ENCODE results near the gene OR7G1. TPM values are rescaled to one million over a fixed set of nuclear protein-coding genes. Genes with fewer than 3 reads are reported as not detected.
"Not testable (repeated sequence)": the region's sequence is repeated elsewhere in the genome, so short reads cannot be mapped to it uniquely, and the experiment has no call there.

Gene OR7G1
- polyA plus RNA-seq, 1 donor (not counting 4 experiments of a cell fraction or from before 2014, with no cell fraction given): not detected

GRCh38 chr19:9073806-9074205, 41.8 kb downstream of the OR7G1 start:
- no peak overlapping the region for H3K4me3 ChIP-seq (ENCODE audit: control insufficient read depth in 2 of 3, extremely low read depth in 1 of 3, insufficient read depth in 2 of 3, low read depth in 1 of 3, low read length in 3 of 3)
- H3K4me1 ChIP-seq (ENCODE audit: control insufficient read depth, extremely low read depth, insufficient read depth, low read length): peaks cover 10% of the 10 kb centered on the region
- H3K36me3 ChIP-seq (ENCODE audit: control insufficient read depth in 2 of 2, extremely low read depth in 1 of 2, insufficient read depth in 2 of 2, low read length in 2 of 2): no peaks in the 10 kb centered on the region
- H3K79me2 ChIP-seq (ENCODE audit: control insufficient read depth, insufficient read depth, low read length): no peaks in the 10 kb centered on the region
- H2AFZ ChIP-seq (ENCODE audit: control insufficient read depth, low read length): no peak overlapping the region
- FAIRE-seq (no peak), DNase-seq (ENCODE audit: low read depth, low spot score) (no peak)
- H3K27me3 ChIP-seq (ENCODE audit: control insufficient read depth, extremely low read depth, insufficient read depth, low read length): no peaks in the 10 kb centered on the region
- no peaks in the 10 kb centered on the region for H3K9me1 ChIP-seq (ENCODE audit: control insufficient read depth, extremely low read depth, insufficient read depth, low read length)
- no peaks in the 10 kb centered on the region for H3K9me3 ChIP-seq (ENCODE audit: control insufficient read depth, low read depth, low read length)
- no peaks in the 10 kb centered on the region for H4K20me1 ChIP-seq (ENCODE audit: control insufficient read depth, extremely low read depth, insufficient read depth, low read length)
- dilution Hi-C loops (cut with MboI; ENCODE audit: extremely low pct_ligation_motif_present, low sequenced_read_pairs): no loop called here
- no peak overlapping the region for H3K9ac ChIP-seq (ENCODE audit: control insufficient read depth, extremely low read depth, insufficient read depth, low read length)
- TF ChIP-seq CTCF (optimal IDR thresholded peaks at IDR 0.05 in 1 of 3, IDR thresholded peaks at IDR 0.05 in 1 of 3, conservative IDR thresholded peaks at IDR 0.05 in 1 of 3; ENCODE audit: extremely low read depth in 1 of 3, insufficient read depth in 2 of 3, low read length in 3 of 3): no peak
- no peak for TF ChIP-seq EZH2 (IDR thresholded peaks at IDR 0.05; ENCODE audit: low read length)
- H3K4me2 ChIP-seq (ENCODE audit: control insufficient read depth, extremely low read depth, insufficient read depth, low read depth, low read length): no peak overlapping the region
- H3K27ac ChIP-seq (ENCODE audit: control insufficient read depth, insufficient read depth, low read length): no peak overlapping the region

GRCh38 chr19:9071720-9072119, 43.8 kb downstream of the OR7G1 start:
- H3K4me1 ChIP-seq (ENCODE audit: control insufficient read depth, extremely low read depth, insufficient read depth, low read length): peaks cover 10% of the 10 kb centered on the region

GRCh38 chr19:9070066-9070465, 45.5 kb downstream of the OR7G1 start:
- Histone ChIP-seq H3K36me3 (ENCODE audit: control insufficient read depth in 2 of 2, extremely low read depth in 1 of 2, insufficient read depth in 2 of 2, low read length in 2 of 2) (no peaks in the 10 kb centered on the region), H3K4me1 (ENCODE audit: control insufficient read depth, extremely low read depth, insufficient read depth, low read length) (peaks cover 4% of the 10 kb centered on the region), H3K9ac (ENCODE audit: control insufficient read depth, extremely low read depth, insufficient read depth, low read length) (no peak overlapping the region), H3K4me2 (ENCODE audit: control insufficient read depth, extremely low read depth, insufficient read depth, low read depth, low read length) (no peak overlapping the region), H3K79me2 (ENCODE audit: control insufficient read depth, insufficient read depth, low read length) (no peaks in the 10 kb centered on the region), H3K9me3 (ENCODE audit: control insufficient read depth, low read depth, low read length) (no peaks in the 10 kb centered on the region), H3K9me1 (ENCODE audit: control insufficient read depth, extremely low read depth, insufficient read depth, low read length) (no peaks in the 10 kb centered on the region), H3K4me3 (ENCODE audit: control insufficient read depth in 2 of 3, extremely low read depth in 1 of 3, insufficient read depth in 2 of 3, low read depth in 1 of 3, low read length in 3 of 3) (no peak overlapping the region), H2AFZ (ENCODE audit: control insufficient read depth, low read length) (no peak overlapping the region), H4K20me1 (ENCODE audit: control insufficient read depth, extremely low read depth, insufficient read depth, low read length) (no peaks in the 10 kb centered on the region), H3K27me3 (ENCODE audit: control insufficient read depth, extremely low read depth, insufficient read depth, low read length) (no peaks in the 10 kb centered on the region), H3K27ac (ENCODE audit: control insufficient read depth, insufficient read depth, low read length) (no peak overlapping the region)
- dilution Hi-C loops (cut with MboI; ENCODE audit: extremely low pct_ligation_motif_present, low sequenced_read_pairs): no loop called here
- no peak for DNase-seq (ENCODE audit: low read depth, low spot score)
- TF ChIP-seq EZH2 (IDR thresholded peaks at IDR 0.05; ENCODE audit: low read length) (no peak), CTCF (optimal IDR thresholded peaks at IDR 0.05 in 1 of 3, IDR thresholded peaks at IDR 0.05 in 1 of 3, conservative IDR thresholded peaks at IDR 0.05 in 1 of 3; ENCODE audit: extremely low read depth in 1 of 3, insufficient read depth in 2 of 3, low read length in 3 of 3) (no peak)
- FAIRE-seq: no peak

More at GRCh38 chr19:9071720-9072119, 43.8 kb downstream of the OR7G1 start:
- H3K36me3 ChIP-seq (ENCODE audit: control insufficient read depth in 2 of 2, extremely low read depth in 1 of 2, insufficient read depth in 2 of 2, low read length in 2 of 2); H3K27ac ChIP-seq (ENCODE audit: control insufficient read depth, insufficient read depth, low read length); H3K9me1 ChIP-seq (ENCODE audit: control insufficient read depth, extremely low read depth, insufficient read depth, low read length); H3K79me2 ChIP-seq (ENCODE audit: control insufficient read depth, insufficient read depth, low read length); dilution Hi-C loops (cut with MboI; ENCODE audit: extremely low pct_ligation_motif_present, low sequenced_read_pairs); H3K9me3 ChIP-seq (ENCODE audit: control insufficient read depth, low read depth, low read length); H4K20me1 ChIP-seq (ENCODE audit: control insufficient read depth, extremely low read depth, insufficient read depth, low read length); FAIRE-seq; H3K27me3 ChIP-seq (ENCODE audit: control insufficient read depth, extremely low read depth, insufficient read depth, low read length); H3K4me2 ChIP-seq (ENCODE audit: control insufficient read depth, extremely low read depth, insufficient read depth, low read depth, low read length); H2AFZ ChIP-seq (ENCODE audit: control insufficient read depth, low read length); H3K4me3 ChIP-seq (ENCODE audit: control insufficient read depth in 2 of 3, extremely low read depth in 1 of 3, insufficient read depth in 2 of 3, low read depth in 1 of 3, low read length in 3 of 3); H3K9ac ChIP-seq (ENCODE audit: control insufficient read depth, extremely low read depth, insufficient read depth, low read length); DNase-seq (ENCODE audit: low read depth, low spot score): not testable (repeated sequence)
